ENCODE data around the gene MRNIP.

- TF ChIP-seq TAF1 (conservative IDR thresholded peaks at IDR 0.05), result no peak
- no peak for TF ChIP-seq EGR1 (IDR thresholded peaks at IDR 0.05; ENCODE audit: low read depth in 2 of 2)
- no peak for TF ChIP-seq CTCF (IDR thresholded peaks at IDR 0.05; ENCODE audit: low read depth, low read length, missing input control)
- TF ChIP-seq SP1 (IDR thresholded peaks at IDR 0.05), result no peak
These were observed 54.7 kb downstream of the MRNIP start for GRCh38 chr5:179803651-179804554.
